Hair follicular keratinocyte (primary cell): ENCODE results near the gene KBTBD2. TPM values are rescaled to one million over a fixed set of nuclear protein-coding genes. Genes with fewer than 3 reads are reported as not detected.

Experiments used
- total RNA-seq: library from RNA; depleted of rRNA; stranded (reverse); fragments of >200 nt; gene quantifications from 2 replicates; pipeline ENCODE4 v1.2.3, GENCODE V29; 2015

KBTBD2 gene
- total RNA-seq = 21.0 and 33.0 TPM in 2 replicates

DNA sequence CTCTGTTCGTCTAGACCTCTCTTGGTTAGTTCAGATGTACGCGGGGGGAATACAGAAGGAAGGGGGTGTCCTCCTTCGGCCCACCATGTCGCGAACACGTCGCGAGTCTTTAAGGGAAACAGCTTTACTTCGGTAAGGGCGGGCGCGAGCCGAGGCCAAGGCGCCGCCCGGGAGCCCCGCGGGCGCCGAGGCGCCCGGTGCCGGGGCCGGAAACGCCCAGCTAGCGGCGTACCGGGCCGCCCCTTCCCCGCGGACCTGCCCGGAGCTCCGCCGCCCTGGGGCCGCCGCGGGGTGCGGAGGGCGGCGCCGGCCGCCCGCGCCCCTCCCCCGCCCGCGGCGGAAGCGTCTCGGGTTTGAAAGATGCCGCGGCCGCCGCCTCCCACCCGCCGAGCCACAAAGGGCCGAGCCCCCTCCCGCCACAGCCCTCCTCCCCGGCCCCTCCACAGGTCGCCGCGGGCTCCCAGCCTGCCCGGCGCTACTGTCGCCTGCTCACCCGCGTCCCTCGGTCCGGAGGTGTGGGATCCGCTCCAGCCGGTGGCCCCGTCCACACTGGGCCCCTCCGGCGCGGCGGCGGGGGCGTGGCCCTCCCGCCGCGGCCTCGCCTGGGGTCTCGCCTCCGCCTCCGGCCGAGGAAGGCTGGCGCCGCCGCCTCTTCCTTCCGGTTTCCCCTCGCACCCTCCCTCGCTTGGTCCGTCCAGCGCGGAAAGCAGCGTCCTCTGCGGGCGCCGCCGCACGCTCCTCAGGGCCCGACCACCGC, at the start of gene KBTBD2:
TSS of gene KBTBD2 (minus strand) at position 718 of the 757 bp plus-strand sequence. CDS start 12,156 bp downstream, outside the sequence.

Other genes with a start within 250 kb of the KBTBD2 start
- 153 and 238 TPM in 2 replicates for gene FKBP9, start 65.7 kb upstream of the KBTBD2 start, total RNA-seq
- 20.4 and 25.0 TPM in 2 replicates for gene NT5C3A, start 171.0 kb upstream of the KBTBD2 start, total RNA-seq
- gene RP9, start 217.6 kb upstream of the KBTBD2 start, total RNA-seq = 10.3 and 17.8 TPM in 2 replicates
- gene BBS9, start 237.8 kb upstream of the KBTBD2 start, total RNA-seq = 7.6 and 8.5 TPM in 2 replicates